ENCODE results near the gene RBM4B.

DNA sequence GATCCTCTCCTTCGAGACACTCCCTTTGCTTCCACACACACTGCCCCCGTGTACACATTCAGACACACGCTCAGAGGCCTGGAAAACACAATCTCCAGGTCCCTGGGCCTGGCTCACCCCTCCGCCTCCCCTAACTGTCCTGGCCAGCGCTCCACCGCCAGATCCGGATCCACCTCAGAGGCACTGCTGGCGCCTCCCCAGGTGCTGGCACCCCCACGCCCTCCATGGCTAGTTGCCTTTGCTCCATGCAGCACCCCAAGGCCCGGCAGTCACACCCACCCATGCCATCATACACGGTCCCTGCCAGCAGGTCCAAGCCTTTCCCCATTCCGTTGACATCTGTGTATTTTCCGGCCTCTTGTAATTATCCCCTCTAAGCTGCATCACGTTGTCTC is 40.2 kb upstream of the RBM4B start:
- TF ChIP-seq, protein P1, sequence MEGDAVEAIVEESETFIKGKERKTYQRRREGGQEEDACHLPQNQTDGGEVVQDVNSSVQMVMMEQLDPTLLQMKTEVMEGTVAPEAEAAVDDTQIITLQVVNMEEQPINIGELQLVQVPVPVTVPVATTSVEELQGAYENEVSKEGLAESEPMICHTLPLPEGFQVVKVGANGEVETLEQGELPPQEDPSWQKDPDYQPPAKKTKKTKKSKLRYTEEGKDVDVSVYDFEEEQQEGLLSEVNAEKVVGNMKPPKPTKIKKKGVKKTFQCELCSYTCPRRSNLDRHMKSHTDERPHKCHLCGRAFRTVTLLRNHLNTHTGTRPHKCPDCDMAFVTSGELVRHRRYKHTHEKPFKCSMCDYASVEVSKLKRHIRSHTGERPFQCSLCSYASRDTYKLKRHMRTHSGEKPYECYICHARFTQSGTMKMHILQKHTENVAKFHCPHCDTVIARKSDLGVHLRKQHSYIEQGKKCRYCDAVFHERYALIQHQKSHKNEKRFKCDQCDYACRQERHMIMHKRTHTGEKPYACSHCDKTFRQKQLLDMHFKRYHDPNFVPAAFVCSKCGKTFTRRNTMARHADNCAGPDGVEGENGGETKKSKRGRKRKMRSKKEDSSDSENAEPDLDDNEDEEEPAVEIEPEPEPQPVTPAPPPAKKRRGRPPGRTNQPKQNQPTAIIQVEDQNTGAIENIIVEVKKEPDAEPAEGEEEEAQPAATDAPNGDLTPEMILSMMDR (conservative IDR thresholded peaks at IDR 0.05): no peak
- no peak for TF ChIP-seq ZFX (IDR thresholded peaks at IDR 0.05)
